HG02840 (cell line): Measurements from ENCODE around the gene NUS1.
"Not testable (repeated sequence)": the region's sequence is repeated elsewhere in the genome, so short reads cannot be mapped to it uniquely, and the experiment has no call there.

ENCODE experiments used
- ATAC-seq: cut with Tn5 transposase; IDR thresholded peaks from one replicate; pipeline ENCODE4 v1.9.1; 2021; ENCODE audit warnings: mild to moderate bottlenecking, moderate library complexity, moderate number of reproducible peaks; ENCODE audit not compliant: unreplicated experiment, low FRiP score

The NUS1 gene

DNA sequence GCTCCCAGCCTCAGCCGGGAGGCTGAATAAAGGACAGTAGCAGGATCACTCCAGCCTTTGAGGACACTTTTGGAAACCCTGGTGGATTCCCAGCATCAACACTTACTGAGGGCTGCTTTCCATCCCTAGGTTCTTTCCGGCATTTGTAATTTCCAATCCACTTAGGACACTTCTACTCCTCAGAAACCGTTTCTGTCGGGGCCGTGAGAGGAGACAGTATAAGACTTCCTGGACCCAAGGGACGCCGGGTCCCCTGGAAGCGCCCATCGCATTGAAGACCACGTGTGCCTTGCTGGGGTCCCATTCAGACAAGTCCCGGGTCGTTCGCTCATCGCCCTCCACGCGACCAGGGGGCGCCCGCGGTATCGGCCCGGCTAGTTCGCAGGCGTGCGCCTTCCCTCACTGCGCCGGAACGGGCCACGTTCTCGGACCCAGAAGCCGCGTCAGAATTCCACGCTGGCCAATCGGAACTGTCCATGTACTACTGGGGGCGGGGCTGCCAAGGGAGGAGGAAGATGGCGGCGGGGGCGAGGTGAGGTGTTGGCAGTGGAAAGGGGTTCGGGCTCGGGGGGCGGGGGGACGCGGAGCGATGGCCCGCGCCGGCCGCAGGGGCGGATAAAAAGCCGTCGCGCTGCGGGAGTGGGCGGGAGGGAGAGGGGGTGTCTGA, at the start of gene NUS1:
Gene NUS1 (plus strand): TSS at position 479 of the 667 bp plus-strand sequence. CDS start 202 bp downstream, outside the sequence.
- peak; percentile 99 for ATAC-seq

- no peak for ATAC-seq
Measured at GRCh38 chr6:117627533-117627932, 47.7 kb upstream of the NUS1 start.

DNA sequence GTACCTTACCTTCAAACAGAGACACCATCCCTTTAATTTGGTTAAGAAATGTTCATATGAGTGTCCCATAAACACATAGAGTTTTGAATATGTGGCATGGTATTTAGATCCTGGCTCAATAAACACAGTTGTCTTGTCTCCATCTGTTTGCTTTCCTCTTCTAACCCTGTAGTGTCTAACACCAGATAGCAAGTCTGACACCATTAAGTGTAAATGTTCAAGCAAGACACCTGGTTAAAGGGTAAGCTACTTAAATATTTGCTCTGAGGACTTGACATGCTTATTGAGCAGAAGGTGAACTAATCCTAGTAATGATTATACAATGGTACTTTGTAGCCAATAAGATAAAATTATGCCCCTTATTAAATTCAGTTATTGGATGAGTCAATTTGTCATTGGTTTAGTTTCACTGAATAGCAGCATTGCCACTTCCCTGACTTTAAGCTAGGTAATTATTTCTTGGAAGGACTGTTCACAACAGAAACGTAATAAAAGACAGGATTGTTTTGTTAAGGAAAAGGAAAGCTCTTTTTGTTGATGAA, 46.1 kb upstream of the NUS1 start:
- no peak for ATAC-seq

DNA sequence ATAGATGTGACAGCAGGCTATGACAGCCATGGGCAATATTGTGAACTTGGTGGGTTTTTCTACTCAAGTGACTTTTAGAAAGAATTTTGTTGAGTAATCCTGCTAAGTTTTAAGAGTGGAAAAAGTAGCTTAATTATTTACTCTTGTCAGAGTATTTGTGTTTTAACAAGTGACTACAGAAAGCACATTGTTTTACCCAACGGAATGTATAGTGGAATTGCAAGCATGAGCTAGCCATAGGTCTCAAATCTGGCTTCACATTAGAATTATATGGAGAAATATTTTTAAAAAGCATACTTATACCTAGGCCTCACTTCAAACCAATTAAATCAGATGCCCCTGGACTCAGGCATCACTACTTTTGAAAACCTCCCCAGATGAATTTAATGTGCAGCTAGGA, 37.5 kb upstream of the NUS1 start:
- ATAC-seq, result no peak

- no peak for ATAC-seq
Measured at GRCh38 chr6:117642976-117643375, 32.3 kb upstream of the NUS1 start.

DNA sequence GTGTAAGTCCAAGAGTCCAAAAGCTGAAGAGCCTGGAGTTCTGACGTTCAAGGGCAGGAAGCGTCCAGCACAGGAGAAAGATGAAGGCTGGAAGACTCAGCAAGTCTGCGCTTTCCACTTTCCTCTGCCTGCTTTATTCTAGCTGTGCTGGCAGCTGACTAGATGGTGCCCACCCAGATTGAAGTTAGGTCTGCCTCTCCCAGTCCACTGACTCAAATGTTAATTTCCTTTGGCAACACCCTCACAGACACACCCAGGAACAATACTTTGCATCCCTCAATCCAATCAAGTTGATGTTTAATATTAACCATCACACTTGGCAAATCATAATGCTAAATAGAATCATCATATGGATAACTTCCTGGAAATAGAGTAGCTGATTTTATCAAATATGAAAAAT, 23.3 kb upstream of the NUS1 start:
- ATAC-seq, result not testable (repeated sequence)

GRCh38 chr6:117653949-117654348, 21.3 kb upstream of the NUS1 start:
- ATAC-seq, result no peak

DNA sequence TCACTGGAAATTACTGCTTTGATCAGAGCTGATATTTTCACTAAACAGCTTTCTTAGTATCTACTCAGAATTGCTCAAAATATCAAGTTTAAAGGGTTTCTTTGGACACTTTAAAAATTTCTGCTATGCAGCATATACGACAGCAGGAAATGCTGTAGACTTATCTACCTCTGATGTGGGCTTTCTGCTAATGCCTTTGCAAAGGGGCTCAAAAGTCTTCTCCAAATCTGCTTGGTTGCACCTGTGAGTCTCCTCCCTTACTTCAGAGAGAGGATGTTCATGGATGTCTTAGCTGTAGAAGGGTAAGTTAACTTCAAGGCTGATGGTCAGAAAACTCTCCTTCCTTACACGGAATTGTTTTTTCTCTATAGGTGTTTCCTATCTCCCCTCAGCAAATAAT, 19.9 kb upstream of the NUS1 start:
- no peak for ATAC-seq

DNA sequence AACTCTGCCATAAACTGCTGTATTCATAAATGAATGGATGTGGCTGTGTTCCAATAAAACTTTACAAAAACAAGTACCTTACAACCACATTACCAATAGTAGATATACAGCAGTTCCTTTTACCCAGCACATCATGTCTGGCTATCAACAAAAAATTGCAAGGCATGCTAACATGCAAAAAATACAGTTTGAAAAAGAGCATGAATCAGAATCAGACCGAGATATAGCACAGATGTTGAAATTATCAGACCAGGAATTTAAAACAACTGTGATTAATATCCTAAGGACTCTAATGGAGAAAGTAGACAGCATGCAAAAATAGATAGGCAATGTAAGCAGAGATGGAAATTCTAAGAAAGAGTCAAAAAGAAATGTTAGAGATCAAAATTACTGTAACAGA, 8.4 kb upstream of the NUS1 start:
- no peak for ATAC-seq

GRCh38 chr6:117668736-117669135, 6.5 kb upstream of the NUS1 start:
- no peak for ATAC-seq

GRCh38 chr6:117674503-117674902, 766 bp upstream of the NUS1 start:
- no peak for ATAC-seq

GRCh38 chr6:117675658-117676301, 511 bp downstream of the NUS1 start:
- peak; percentile 25 for ATAC-seq

GRCh38 chr6:117676577-117677218, 1.4 kb downstream of the NUS1 start:
- no peak for ATAC-seq

DNA sequence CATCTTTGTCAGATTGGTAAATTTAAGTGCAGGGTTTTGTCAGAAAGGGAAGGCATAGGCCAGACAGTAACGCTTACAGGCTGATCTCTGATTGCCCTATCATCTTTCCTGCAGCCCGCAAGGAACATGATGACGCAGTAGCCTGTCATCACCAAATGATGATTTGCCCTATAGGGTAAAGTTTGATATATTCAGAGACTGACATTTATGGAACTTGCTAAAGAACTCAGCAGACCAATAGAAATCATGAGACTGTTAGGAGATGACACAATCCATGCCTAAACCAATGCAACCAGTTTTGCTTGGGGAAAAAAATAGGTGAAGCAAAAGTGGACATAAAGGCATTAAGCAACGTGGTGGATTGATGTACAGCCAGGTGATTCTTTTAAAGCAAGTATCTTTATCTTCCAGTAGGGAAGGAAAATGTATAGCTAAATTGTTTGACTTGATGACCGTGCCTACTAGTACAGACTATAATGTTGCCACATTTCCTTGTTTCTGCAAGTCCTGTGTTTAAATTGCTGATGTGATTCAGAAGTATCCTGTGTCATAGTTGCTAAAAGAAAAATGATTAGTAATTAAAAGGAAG, 2.4 kb downstream of the NUS1 start:
- ATAC-seq, result no peak

GRCh38 chr6:117681162-117681741, 6.0 kb downstream of the NUS1 start:
- no peak for ATAC-seq

- no peak for ATAC-seq
Measured at GRCh38 chr6:117684749-117685148, 9.5 kb downstream of the NUS1 start.

- ATAC-seq, result no peak
Measured at GRCh38 chr6:117685359-117685758, 10.1 kb downstream of the NUS1 start.

- no peak for ATAC-seq
Measured at GRCh38 chr6:117687021-117687648, 11.9 kb downstream of the NUS1 start.

DNA sequence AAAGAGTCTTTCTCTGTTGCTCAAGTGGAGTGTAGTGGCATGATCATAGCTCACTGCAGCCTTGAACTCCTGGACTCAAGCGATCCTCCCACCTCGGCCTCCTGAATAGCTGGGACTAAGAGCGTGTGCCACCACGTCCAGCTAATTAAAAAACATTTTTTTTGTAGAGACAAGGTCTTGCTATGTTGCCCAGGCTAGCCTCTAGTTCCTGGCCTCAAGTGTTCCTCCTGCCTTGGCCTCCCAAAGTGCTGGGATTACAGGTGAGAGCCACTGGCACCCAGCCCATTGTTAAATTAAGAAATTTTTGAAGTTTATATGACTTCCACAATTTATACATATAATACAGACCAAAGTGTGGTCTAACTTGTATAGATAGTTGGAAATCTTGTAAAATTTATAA, 14.3 kb downstream of the NUS1 start:
- not testable (repeated sequence) for ATAC-seq

DNA sequence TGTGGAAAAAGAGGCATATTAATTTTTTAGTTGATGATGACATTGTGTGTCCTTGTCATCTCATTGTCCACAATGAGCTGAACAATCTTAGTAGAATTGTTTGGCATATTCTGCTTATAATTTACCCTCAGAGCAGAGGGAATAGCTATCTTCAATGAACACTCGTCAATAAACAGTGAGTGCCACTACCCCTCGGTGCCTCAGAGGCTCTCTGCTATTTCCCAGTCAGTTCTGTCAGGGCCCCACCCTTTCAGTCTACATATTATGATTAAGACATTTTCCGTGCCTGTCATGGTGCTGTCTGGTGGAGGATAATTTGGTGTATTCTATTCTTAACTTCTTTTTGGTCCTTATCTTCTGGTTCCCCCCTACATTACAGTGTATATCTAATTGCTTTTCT, 31.2 kb downstream of the NUS1 start:
- no peak for ATAC-seq
